Uterus (tissue), 2 donors: Measurements from ENCODE around the gene CELSR1.

ENCODE experiments used
- POLR2A ChIP-seq, 2 donors: fragments of 450-650 bp; IDR thresholded peaks; one replicate each; pipeline ENCODE4 v1.6.1; 2016; ENCODE audit warnings: antibody characterized with exemption in 2 of 2, mild to moderate bottlenecking in 1 of 2, moderate library complexity in 1 of 2
- TF ChIP-seq, protein P1 (sequence below), 4 experiments: fragments of 200-600 bp in 2 of 4; fragments of 450-650 bp in 2 of 4; sonication (generic) in 2 of 4; IDR thresholded peaks; one replicate each; pipeline ENCODE4 v1.5.1; 2016 to 2019; ENCODE audit warnings: antibody characterized with exemption in 4 of 4, mild to moderate bottlenecking in 2 of 4, moderate library complexity in 1 of 4

DNA sequence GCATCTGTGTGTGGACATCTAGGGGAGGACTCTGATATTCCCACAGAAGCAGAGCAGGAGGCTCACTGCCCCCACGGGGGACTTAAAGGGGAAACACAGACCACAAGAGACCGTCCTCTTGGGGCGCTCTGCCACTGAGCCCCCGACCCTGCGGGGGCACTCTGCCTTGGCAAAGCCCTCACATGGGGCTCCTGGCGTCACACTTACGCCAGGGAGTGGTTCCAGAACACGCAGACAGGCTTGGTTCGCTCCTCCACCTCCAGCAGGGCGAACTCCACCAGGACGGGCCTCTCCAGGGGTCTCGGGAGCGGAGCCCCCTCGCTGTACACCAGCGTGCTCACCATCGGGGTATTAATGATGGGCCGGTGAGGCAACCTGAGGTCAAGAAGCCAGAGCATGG is 156.8 kb downstream of the CELSR1 start:
- TF ChIP-seq POLR2A (IDR thresholded peaks at IDR 0.05): no peak
- TF ChIP-seq, protein P1, sequence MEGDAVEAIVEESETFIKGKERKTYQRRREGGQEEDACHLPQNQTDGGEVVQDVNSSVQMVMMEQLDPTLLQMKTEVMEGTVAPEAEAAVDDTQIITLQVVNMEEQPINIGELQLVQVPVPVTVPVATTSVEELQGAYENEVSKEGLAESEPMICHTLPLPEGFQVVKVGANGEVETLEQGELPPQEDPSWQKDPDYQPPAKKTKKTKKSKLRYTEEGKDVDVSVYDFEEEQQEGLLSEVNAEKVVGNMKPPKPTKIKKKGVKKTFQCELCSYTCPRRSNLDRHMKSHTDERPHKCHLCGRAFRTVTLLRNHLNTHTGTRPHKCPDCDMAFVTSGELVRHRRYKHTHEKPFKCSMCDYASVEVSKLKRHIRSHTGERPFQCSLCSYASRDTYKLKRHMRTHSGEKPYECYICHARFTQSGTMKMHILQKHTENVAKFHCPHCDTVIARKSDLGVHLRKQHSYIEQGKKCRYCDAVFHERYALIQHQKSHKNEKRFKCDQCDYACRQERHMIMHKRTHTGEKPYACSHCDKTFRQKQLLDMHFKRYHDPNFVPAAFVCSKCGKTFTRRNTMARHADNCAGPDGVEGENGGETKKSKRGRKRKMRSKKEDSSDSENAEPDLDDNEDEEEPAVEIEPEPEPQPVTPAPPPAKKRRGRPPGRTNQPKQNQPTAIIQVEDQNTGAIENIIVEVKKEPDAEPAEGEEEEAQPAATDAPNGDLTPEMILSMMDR (IDR thresholded peaks at IDR 0.05): no peak
